Activated T-helper 1 cell treated with anti-CD3 and anti-CD28 coated beads, Interleukin-12 subunit alpha, Interleukin-12 subunit beta, Interleukin-2, Interleukin-4 antibody, amounts not matched to agents 30 ng/mL and 10 ng/mL and 1 ng/mL, durations not matched to agents 14 hours and 24 hours and 36 hours (primary cell): Measurements from ENCODE around the gene TBXA2R. TPM values are rescaled to one million over a fixed set of nuclear protein-coding genes. Genes with fewer than 3 reads are reported as not detected.

Experiments used
- DNase-seq: peaks from one replicate; pipeline ENCODE4 v3.0.0; 2021; ENCODE audit warnings: low spot score
- H3K27ac Mint-ChIP-seq: one replicate; pipeline ENCODE4 v1.8.0; 2021; ENCODE audit warnings: mild to moderate bottlenecking, mixed read lengths
- H3K27me3 Mint-ChIP-seq: one replicate; pipeline ENCODE4 v1.8.0; 2022; ENCODE audit warnings: mild to moderate bottlenecking, moderate library complexity, mixed read lengths; ENCODE audit not compliant: insufficient read depth
- H3K36me3 Mint-ChIP-seq: one replicate; pipeline ENCODE4 v1.8.0; 2021; ENCODE audit warnings: low read depth, mixed read lengths
- H3K4me1 Mint-ChIP-seq: one replicate; pipeline ENCODE4 v1.8.0; 2021; ENCODE audit warnings: low read depth, mixed read lengths
- H3K4me3 Mint-ChIP-seq: one replicate; pipeline ENCODE4 v1.8.0; 2021; ENCODE audit warnings: mild to moderate bottlenecking, moderate library complexity, mixed read lengths
- H3K9me3 Mint-ChIP-seq: one replicate; pipeline ENCODE4 v1.8.0; 2021; ENCODE audit warnings: mixed read lengths
- intact Hi-C: fragments of 100-400 bp; cut with micrococcal nuclease; formaldehyde crosslinking; loops from one replicate; pipeline ENCODE4 v1.15.1; 2024
- total RNA-seq: library from RNA; stranded (reverse); gene quantifications from 2 replicates; pipeline ENCODE4 v1.2.3, GENCODE V29; 2022

The TBXA2R gene
- total RNA-seq, 1 donor from 2014 or later = 1.0 TPM

DNA sequence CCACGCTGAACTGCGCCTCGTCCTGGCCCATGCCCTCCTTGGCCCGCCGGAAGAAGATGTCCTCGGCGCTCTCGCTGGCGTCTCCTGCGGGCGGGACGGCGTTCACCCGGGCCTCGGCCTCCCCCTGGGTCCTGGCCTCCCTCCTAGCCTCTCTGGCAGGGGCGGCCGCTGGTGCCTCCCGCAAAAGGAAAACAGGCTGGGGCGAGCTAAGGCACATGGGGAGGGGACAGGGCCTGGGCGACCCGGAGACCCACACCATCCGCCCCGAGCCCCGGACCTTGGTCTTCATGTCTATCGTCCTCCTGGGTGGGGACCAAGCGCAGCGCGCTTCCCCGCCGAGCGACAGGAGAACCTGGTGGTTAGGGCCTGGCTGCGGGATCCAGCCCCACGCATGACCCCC, 5.7 kb upstream of the TBXA2R start:
- Mint-ChIP-seq H3K9me3 (no peaks in the 10 kb centered on the region), H3K36me3 (peaks cover 5% of the 10 kb centered on the region), H3K4me1 (peaks cover 7% of the 10 kb centered on the region), H3K27ac (no peak overlapping the region), H3K27me3 (no peaks in the 10 kb centered on the region), H3K4me3 (no peak overlapping the region)
- no peak for DNase-seq
- intact Hi-C loops = no loop called here

DNA sequence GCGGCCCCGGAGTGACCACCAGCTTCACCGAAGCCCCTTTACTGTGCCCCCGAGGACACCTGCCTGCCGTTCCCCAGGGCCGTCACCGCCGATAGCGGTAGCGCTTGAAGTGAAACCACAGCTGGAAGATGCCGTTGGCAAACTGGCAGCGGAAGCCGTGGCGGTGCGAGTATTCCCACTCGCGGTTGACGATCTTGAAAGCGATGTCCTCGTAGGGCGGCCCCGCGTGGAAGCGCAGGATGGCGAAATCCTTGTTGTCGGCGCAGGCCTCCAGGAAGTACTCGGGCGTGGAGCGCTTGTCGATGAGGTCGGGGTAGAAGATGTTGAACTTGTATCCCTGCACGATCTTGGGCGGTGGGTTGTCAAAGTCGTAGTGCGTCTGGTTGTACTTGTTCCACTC, 5.2 kb upstream of the TBXA2R start:
- intact Hi-C loops = no loop called here
- Mint-ChIP-seq H3K4me3 (no peak overlapping the region), H3K36me3 (peaks cover 5% of the 10 kb centered on the region), H3K27me3 (peaks cover 2% of the 10 kb centered on the region), H3K27ac (no peak overlapping the region), H3K9me3 (no peaks in the 10 kb centered on the region), H3K4me1 (peaks cover 5% of the 10 kb centered on the region)
- no peak for DNase-seq

- Mint-ChIP-seq H3K27ac (no peak overlapping the region), H3K9me3 (no peaks in the 10 kb centered on the region), H3K36me3 (peaks cover 5% of the 10 kb centered on the region), H3K4me1 (peaks cover 5% of the 10 kb centered on the region), H3K27me3 (peaks cover 2% of the 10 kb centered on the region), H3K4me3 (no peak overlapping the region)
- intact Hi-C loops = no loop called here
- no peak for DNase-seq
Measured at GRCh38 chr19:3610745-3611717, 4.4 kb upstream of the TBXA2R start.

DNA sequence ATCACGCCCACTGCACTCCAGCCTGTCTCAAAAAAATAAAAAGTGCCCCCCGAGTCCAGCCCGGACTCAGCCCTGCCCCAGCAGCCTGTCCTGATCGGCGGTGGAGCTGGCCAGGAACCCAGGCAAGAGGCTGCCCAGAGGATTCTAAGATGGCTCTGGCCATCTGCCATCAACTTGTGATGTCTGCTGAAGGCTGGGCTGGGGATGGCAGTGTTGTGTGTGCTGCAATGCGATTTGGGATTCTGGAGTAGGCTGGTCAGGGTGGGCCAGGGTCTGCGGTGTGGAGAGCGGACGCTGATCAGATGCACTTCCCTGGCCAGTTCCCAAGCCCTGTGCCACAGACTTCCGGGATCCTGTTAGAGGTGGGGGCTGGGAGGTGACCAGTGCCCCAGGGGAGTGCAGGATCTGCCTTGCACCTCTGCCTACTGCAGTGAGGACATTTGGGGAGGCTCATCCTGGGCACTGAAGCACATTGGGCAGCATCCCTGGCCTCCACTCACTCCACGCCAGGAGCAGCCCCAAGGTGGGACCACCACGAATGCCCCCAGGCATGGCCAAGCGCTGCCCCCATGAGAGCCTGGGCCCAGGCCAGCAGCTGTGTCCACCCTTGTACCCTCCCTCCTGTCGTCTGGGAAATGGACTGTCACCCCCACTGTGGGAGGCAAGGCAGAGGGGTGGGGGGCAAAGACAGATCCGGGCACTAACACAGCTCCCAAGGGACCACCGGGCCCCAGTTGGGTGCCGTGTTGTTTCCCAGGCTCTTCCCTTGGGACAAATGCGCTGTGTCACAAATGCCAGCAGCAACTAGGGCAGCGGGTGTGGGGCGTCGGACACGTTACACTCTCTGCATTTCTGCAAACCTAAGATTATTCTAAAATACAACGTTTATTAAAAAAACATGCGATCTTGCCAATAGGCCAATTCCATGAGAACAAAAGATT, 3.4 kb upstream of the TBXA2R start:
- intact Hi-C loops = no loop called here
- Mint-ChIP-seq H3K27me3 (peaks cover 2% of the 10 kb centered on the region), H3K9me3 (no peaks in the 10 kb centered on the region), H3K27ac (no peak overlapping the region), H3K4me1 (peaks cover 5% of the 10 kb centered on the region), H3K36me3 (peaks cover 5% of the 10 kb centered on the region), H3K4me3 (no peak overlapping the region)
- no peak for DNase-seq

DNA sequence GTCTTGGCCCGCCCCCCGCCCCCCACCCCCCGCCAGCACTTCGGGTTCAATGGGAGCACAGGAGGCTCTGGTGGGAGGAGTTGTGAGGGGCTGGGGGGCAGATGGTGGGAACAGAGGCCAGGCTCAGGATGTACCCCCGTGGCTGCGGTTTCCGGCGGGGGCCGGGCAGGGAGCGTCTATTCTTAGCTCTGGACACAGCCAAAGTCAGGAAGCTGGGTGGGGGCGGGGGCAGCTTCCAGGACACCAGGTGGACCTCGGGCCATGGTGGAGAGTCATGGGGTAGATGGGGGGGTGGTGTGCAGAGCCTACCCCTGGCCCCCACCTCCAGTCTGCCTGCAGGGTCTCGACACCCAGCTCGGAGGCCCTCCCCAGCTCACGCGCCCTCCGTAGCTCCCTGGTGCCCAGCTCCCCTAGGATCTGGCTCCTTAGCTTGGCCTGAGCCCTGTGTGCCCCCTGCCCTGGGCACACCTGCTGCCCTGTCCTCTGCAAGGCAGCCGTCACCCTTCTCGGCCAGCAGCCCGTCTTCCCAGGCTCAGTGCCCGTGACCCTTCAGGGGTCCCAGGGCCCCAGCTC, 2.2 kb upstream of the TBXA2R start:
- H3K4me1 Mint-ChIP-seq = peaks cover 5% of the 10 kb centered on the region
- H3K27ac Mint-ChIP-seq = no peak overlapping the region
- H3K36me3 Mint-ChIP-seq = peaks cover 5% of the 10 kb centered on the region
- H3K4me3 Mint-ChIP-seq = no peak overlapping the region
- H3K9me3 Mint-ChIP-seq = no peaks in the 10 kb centered on the region
- no peak for DNase-seq
- peaks cover 2% of the 10 kb centered on the region for H3K27me3 Mint-ChIP-seq
- intact Hi-C loops = no loop called here

GRCh38 chr19:3608079-3608641, 1.5 kb upstream of the TBXA2R start:
- DNase-seq = no peak
- H3K4me1 Mint-ChIP-seq = peaks cover 5% of the 10 kb centered on the region
- H3K4me3 Mint-ChIP-seq = peak overlapping the region; percentile 34
- intact Hi-C loops = no loop called here
- H3K27me3 Mint-ChIP-seq = peaks cover 2% of the 10 kb centered on the region
- H3K9me3 Mint-ChIP-seq = no peaks in the 10 kb centered on the region
- H3K36me3 Mint-ChIP-seq = peaks cover 5% of the 10 kb centered on the region
- no peak overlapping the region for H3K27ac Mint-ChIP-seq

- H3K27me3 Mint-ChIP-seq = peaks cover 2% of the 10 kb centered on the region
- intact Hi-C loops = no loop called here
- H3K27ac Mint-ChIP-seq = no peak overlapping the region
- peaks cover 5% of the 10 kb centered on the region for H3K36me3 Mint-ChIP-seq
- H3K4me1 Mint-ChIP-seq = peaks cover 5% of the 10 kb centered on the region
- peak overlapping the region; percentile 34 for H3K4me3 Mint-ChIP-seq
- DNase-seq = no peak
- no peaks in the 10 kb centered on the region for H3K9me3 Mint-ChIP-seq
Measured at GRCh38 chr19:3607303-3608078, 816 bp upstream of the TBXA2R start.

DNA sequence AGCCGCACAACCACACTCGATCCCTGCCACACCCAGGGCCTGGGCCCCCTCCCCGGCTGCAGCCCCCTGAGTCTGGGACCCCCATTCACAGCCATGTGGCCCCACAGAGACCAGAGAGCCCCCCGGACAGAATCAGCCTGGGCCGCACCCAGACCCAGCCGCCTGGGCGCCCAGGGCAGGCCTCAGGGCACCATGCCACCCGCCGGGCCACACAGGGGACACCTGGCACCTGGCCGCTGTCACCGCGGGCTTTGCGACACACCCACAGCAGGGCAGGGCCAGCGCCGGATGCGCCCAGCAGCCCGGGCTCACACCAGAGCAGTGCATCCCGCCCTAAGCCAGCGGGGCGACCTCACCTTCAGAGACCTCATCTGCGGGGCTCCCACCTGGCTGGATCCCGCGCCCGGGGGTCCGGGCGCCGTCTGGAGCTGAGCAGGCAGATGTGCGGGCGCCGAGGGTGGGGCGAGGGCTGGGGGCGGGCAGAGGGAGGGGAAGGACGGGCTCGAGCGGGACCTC, 443 bp downstream of the TBXA2R start:
- Mint-ChIP-seq H3K9me3 (no peaks in the 10 kb centered on the region), H3K4me3 (no peak overlapping the region), H3K36me3 (peaks cover 2% of the 10 kb centered on the region), H3K27me3 (peaks cover 2% of the 10 kb centered on the region), H3K4me1 (peaks cover 5% of the 10 kb centered on the region), H3K27ac (no peak overlapping the region)
- no peak for DNase-seq
- intact Hi-C loops = no loop called here

DNA sequence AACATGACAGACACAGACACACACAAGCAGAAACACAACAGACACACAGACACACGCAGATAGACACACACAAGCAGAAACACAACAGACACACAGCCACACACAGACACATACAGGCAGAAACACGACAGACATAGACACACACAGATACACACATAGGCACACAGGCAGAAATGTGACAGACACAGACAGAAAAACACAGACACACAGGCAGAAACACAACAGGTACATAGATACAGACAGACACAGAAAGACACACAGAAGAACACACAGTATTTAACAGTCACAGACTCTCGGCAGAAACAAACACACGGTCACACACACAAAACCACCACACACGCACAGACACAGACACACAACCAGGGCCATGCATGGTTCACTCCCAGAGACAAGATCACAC, 905 bp downstream of the TBXA2R start:
- Mint-ChIP-seq H3K4me1 (peaks cover 5% of the 10 kb centered on the region), H3K9me3 (no peaks in the 10 kb centered on the region), H3K4me3 (no peak overlapping the region), H3K36me3 (peaks cover 2% of the 10 kb centered on the region), H3K27me3 (peaks cover 2% of the 10 kb centered on the region), H3K27ac (no peak overlapping the region)
- intact Hi-C loops = no loop called here
- DNase-seq = no peak

DNA sequence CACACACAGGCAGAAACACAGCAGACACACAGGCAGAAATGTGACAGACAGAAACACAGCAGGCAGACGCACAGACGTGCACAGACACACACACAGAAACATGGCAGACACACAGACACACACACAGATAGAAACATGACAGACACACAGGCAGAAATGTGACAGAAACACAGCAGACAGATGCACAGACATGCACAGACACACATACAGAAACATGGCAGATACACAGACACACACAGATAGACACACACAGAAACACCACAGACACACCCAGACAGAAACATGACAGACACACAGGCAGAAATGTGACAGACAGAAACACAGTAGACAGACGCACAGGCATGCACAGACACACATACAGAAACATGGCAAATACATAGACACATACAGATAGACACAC, 1.3 kb downstream of the TBXA2R start:
- Mint-ChIP-seq H3K27me3 (peaks cover 2% of the 10 kb centered on the region), H3K4me1 (peaks cover 5% of the 10 kb centered on the region), H3K27ac (no peak overlapping the region), H3K36me3 (peaks cover 2% of the 10 kb centered on the region), H3K4me3 (no peak overlapping the region), H3K9me3 (no peaks in the 10 kb centered on the region)
- DNase-seq = no peak
- intact Hi-C loops = no loop called here

DNA sequence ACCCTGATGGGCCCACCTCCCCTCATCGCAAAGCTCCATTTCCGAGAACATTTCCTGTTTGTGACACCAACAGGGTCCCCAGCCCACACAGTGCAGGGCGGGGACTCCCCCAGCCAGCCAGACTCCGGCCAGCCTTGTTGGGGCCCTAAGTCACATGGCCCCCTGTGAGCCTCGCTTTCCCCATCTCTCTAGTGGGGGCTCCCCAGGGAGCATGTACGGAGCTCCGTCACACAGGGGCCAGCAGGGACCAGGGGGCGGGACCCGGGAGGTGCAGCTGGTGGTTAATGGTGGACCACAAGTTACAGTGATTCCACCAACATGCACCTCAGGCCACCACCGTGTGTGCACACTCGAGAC, 1.7 kb downstream of the TBXA2R start:
- peaks cover 2% of the 10 kb centered on the region for H3K36me3 Mint-ChIP-seq
- H3K4me3 Mint-ChIP-seq = no peak overlapping the region
- no peak overlapping the region for H3K27ac Mint-ChIP-seq
- no peak for DNase-seq
- H3K9me3 Mint-ChIP-seq = no peaks in the 10 kb centered on the region
- intact Hi-C loops = no loop called here
- H3K27me3 Mint-ChIP-seq = peaks cover 2% of the 10 kb centered on the region
- peaks cover 5% of the 10 kb centered on the region for H3K4me1 Mint-ChIP-seq
